ENCODE results near the gene TPPP3.

DNA sequence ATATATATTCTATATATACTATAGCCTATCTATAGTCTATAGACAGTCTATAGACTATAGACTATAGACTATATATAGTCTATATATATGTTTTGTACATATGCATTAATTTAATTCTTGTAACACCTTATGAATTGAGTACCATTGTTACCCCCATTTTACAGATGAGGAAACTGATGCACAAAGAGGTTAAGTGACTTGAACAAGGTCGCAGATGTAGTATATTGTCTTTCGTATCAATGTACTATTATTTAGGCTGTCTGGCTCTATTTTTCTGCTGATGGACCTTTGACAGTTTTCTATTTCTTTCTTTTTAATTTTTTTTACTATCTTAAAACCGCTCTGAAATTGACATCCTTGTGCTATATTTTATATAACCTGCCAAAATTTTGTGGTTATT, 52.0 kb downstream of the TPPP3 start:
- TF ChIP-seq, protein P1, sequence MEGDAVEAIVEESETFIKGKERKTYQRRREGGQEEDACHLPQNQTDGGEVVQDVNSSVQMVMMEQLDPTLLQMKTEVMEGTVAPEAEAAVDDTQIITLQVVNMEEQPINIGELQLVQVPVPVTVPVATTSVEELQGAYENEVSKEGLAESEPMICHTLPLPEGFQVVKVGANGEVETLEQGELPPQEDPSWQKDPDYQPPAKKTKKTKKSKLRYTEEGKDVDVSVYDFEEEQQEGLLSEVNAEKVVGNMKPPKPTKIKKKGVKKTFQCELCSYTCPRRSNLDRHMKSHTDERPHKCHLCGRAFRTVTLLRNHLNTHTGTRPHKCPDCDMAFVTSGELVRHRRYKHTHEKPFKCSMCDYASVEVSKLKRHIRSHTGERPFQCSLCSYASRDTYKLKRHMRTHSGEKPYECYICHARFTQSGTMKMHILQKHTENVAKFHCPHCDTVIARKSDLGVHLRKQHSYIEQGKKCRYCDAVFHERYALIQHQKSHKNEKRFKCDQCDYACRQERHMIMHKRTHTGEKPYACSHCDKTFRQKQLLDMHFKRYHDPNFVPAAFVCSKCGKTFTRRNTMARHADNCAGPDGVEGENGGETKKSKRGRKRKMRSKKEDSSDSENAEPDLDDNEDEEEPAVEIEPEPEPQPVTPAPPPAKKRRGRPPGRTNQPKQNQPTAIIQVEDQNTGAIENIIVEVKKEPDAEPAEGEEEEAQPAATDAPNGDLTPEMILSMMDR (IDR thresholded peaks at IDR 0.05): no peak
- TF ChIP-seq POLR2A (IDR thresholded peaks at IDR 0.05) (no peak), EP300 (IDR thresholded peaks at IDR 0.05) (no peak)

Measured in ovary (tissue), 3 donors.